Prostate gland (tissue), 2 donors: Measurements from ENCODE around the gene TSHZ3.

Experiments used
- CTCF ChIP-seq, 4 experiments: fragments of 200-600 bp in 2 of 4; fragments of 450-650 bp in 2 of 4; sonication (generic) in 2 of 4; IDR thresholded peaks; 1 replicate in 3 of 4; 2 replicates in 1 of 4; pipeline ENCODE4 v1.5.1; 2016 to 2019; ENCODE audit warnings: antibody characterized with exemption in 4 of 4, mild to moderate bottlenecking in 2 of 4, moderate library complexity in 2 of 4
- POLR2A ChIP-seq: fragments of 450-650 bp; IDR thresholded peaks from one replicate; pipeline ENCODE4 v1.6.1; 2016; ENCODE audit warnings: antibody characterized with exemption, mild to moderate bottlenecking
- POLR2AphosphoS5 ChIP-seq: sonication (generic); formaldehyde crosslinking; IDR thresholded peaks from one replicate; pipeline ENCODE4 v1.6.1; 2017; ENCODE audit warnings: antibody characterized with exemption

GRCh38 chr19:31377736-31378135, 28.5 kb upstream of the TSHZ3 start:
- no peak for TF ChIP-seq POLR2A
- TF ChIP-seq CTCF (IDR thresholded peaks at IDR 0.05): no peak
- TF ChIP-seq POLR2AphosphoS5: no peak
